Gastroesophageal sphincter (tissue), 4 donors: ENCODE measurements around the gene LAG3. TPM values are rescaled to one million over a fixed set of nuclear protein-coding genes. Genes with fewer than 3 reads are reported as not detected.

Experiments
- ATAC-seq: fragments of 150-250 bp; one replicate; pipeline ENCODE4 v1.9.1; 2016; ENCODE audit warnings: mild to moderate bottlenecking, moderate library complexity
- H3K27ac ChIP-seq, 4 donors: fragments of 200-600 bp; sonication (generic) in 3 of 4; 1 replicate in 3 of 4; 2 replicates in 1 of 4; pipeline ENCODE4 v1.5.1; 2016 to 2019
- H3K27me3 ChIP-seq: fragments of 200-600 bp; sonication (generic); one replicate; pipeline ENCODE4 v1.5.1; 2019
- H3K36me3 ChIP-seq, 2 donors: fragments of 200-600 bp; sonication (generic); one replicate each; pipeline ENCODE4 v1.5.1; 2019; ENCODE audit warnings: control low read depth in 1 of 2
- H3K4me1 ChIP-seq, 3 donors: fragments of 200-600 bp; sonication (generic); 1 replicate in 2 of 3; 2 replicates in 1 of 3; pipeline ENCODE4 v1.5.1; 2016 to 2019; ENCODE audit warnings: control low read depth in 2 of 3
- H3K4me3 ChIP-seq, 2 donors: fragments of 200-600 bp; sonication (generic); one replicate each; pipeline ENCODE4 v1.5.1; 2019; ENCODE audit warnings: mild to moderate bottlenecking in 1 of 2, moderate library complexity in 1 of 2
- H3K9me3 ChIP-seq, 3 donors: fragments of 200-600 bp; sonication (generic); one replicate each; pipeline ENCODE4 v1.5.1; 2017 to 2019; ENCODE audit warnings: control low read depth in 2 of 3
- CTCF ChIP-seq, 4 experiments: fragments of 200-600 bp in 2 of 4; fragments of 450-650 bp in 2 of 4; sonication (generic) in 1 of 4; IDR thresholded peaks; one replicate each; pipeline ENCODE4 v1.5.1; 2017 to 2019; ENCODE audit warnings: antibody characterized with exemption in 4 of 4, mild to moderate bottlenecking in 2 of 4, moderate library complexity in 2 of 4
- EP300 ChIP-seq: sonication (generic); formaldehyde crosslinking; IDR thresholded peaks from one replicate; pipeline ENCODE4 v1.6.1; 2017; ENCODE audit warnings: antibody characterized with exemption, mild to moderate bottlenecking
- POLR2A ChIP-seq, 2 donors: fragments of 450-650 bp; IDR thresholded peaks; one replicate each; pipeline ENCODE4 v1.6.1; 2017; ENCODE audit warnings: antibody characterized with exemption in 2 of 2, mild to moderate bottlenecking in 2 of 2, moderate library complexity in 1 of 2
- POLR2AphosphoS5 ChIP-seq: sonication (generic); formaldehyde crosslinking; IDR thresholded peaks from one replicate; pipeline ENCODE4 v1.6.1; 2017; ENCODE audit warnings: antibody characterized with exemption
- WGBS, 2 donors: methylation state at CpG; one replicate each; pipeline ENCODE4 v1.1.5; 2018; ENCODE audit warnings: low coverage in 1 of 2; 5-methylcytosine and 5-hydroxymethylcytosine counted together
- total RNA-seq, 4 donors: library from RNA; depleted of rRNA; stranded (reverse); fragments of >200 nt; gene quantifications; one replicate each; pipeline ENCODE4 v1.1.0, GENCODE V29; 2016

LAG3 gene
- total RNA-seq, 4 donors from 2014 or later = 0.30 to 3.0 (median 1.9) TPM

GRCh38 chr12:6768990-6769389, 3.3 kb upstream of the LAG3 start:
- 20 to 31% methylated on average over 2 to 4 of the region's 6 CpGs for WGBS, 2 donors
- H3K27me3 ChIP-seq = no peaks in the 10 kb centered on the region
- H3K9me3 ChIP-seq = no peaks in the 10 kb centered on the region
- TF ChIP-seq EP300 (no peak), CTCF (IDR thresholded peaks at IDR 0.05) (no peak), POLR2AphosphoS5 (no peak)
- H3K4me1 ChIP-seq = peaks cover 0 to 88% (median 51%) of the 10 kb centered on the region in 3 donors
- H3K4me3 ChIP-seq = peak overlapping the region; percentile 57 to 91
- H3K36me3 ChIP-seq = peaks cover 0 to 22% of the 10 kb centered on the region in 2 donors
- peak overlapping the region in 3 of 4 donors; percentile 97 to 99 (median 97) for H3K27ac ChIP-seq
- no peak for ATAC-seq

GRCh38 chr12:6769666-6770065, 2.7 kb upstream of the LAG3 start:
- peaks cover 0 to 85% (median 50%) of the 10 kb centered on the region in 3 donors for H3K4me1 ChIP-seq
- peak overlapping the region in 3 of 4 donors; percentile 97 to 99 (median 97) for H3K27ac ChIP-seq
- 33 to 40% methylated on average over 1 to 3 of the region's 4 CpGs for WGBS, 2 donors

GRCh38 chr12:6770094-6770493, 2.2 kb upstream of the LAG3 start:
- H3K27ac ChIP-seq = peak overlapping the region in 3 of 4 donors; percentile 97 to 99 (median 97)
- H3K27me3 ChIP-seq = no peaks in the 10 kb centered on the region
- WGBS, 2 donors = 60 to 73% methylated on average over 1 to 8 of the region's 12 CpGs
- TF ChIP-seq EP300 (no peak), POLR2AphosphoS5 (no peak), POLR2A (IDR thresholded peaks at IDR 0.05) (no peak), CTCF (IDR thresholded peaks at IDR 0.05) (no peak)
- H3K9me3 ChIP-seq = no peaks in the 10 kb centered on the region
- ATAC-seq = no peak
- peaks cover 0 to 22% of the 10 kb centered on the region in 2 donors for H3K36me3 ChIP-seq
- H3K4me3 ChIP-seq = no peak overlapping the region
- peaks cover 0 to 81% (median 46%) of the 10 kb centered on the region in 3 donors for H3K4me1 ChIP-seq

More at GRCh38 chr12:6769666-6770065, 2.7 kb upstream of the LAG3 start:
- no peaks in the 10 kb centered on the region for H3K27me3 ChIP-seq
- peaks cover 0 to 22% of the 10 kb centered on the region in 2 donors for H3K36me3 ChIP-seq
- ATAC-seq = no peak
- no peaks in the 10 kb centered on the region for H3K9me3 ChIP-seq
- H3K4me3 ChIP-seq = no peak overlapping the region
- TF ChIP-seq EP300 = no peak
- no peak for TF ChIP-seq POLR2AphosphoS5
- no peak for TF ChIP-seq POLR2A (IDR thresholded peaks at IDR 0.05)
- no peak for TF ChIP-seq CTCF (IDR thresholded peaks at IDR 0.05)

GRCh38 chr12:6770600-6770999, 1.7 kb upstream of the LAG3 start:
- H3K9me3 ChIP-seq = no peaks in the 10 kb centered on the region
- peaks cover 0 to 26% of the 10 kb centered on the region in 2 donors for H3K36me3 ChIP-seq
- H3K27me3 ChIP-seq = no peaks in the 10 kb centered on the region
- no peak overlapping the region for H3K4me3 ChIP-seq
- peaks cover 0 to 76% (median 44%) of the 10 kb centered on the region in 3 donors for H3K4me1 ChIP-seq
- no peak for TF ChIP-seq POLR2A (IDR thresholded peaks at IDR 0.05)
- no peak for TF ChIP-seq EP300
- no peak for TF ChIP-seq CTCF (IDR thresholded peaks at IDR 0.05)
- no peak for TF ChIP-seq POLR2AphosphoS5
- ATAC-seq = no peak
- H3K27ac ChIP-seq = peak overlapping the region in 3 of 4 donors; percentile 97 to 99 (median 97)
- WGBS, 2 donors = 62 to 66% methylated on average over 4 to 8 of the region's 10 CpGs

GRCh38 chr12:6771091-6771495, 1.2 kb upstream of the LAG3 start:
- Histone ChIP-seq H3K27ac (peak overlapping the region in 3 of 4 donors; percentile 97 to 99 (median 97)), H3K4me1 (peaks cover 0 to 72% (median 44%) of the 10 kb centered on the region in 3 donors), H3K9me3 (no peaks in the 10 kb centered on the region), H3K4me3 (no peak overlapping the region), H3K36me3 (peaks cover 0 to 26% of the 10 kb centered on the region in 2 donors), H3K27me3 (no peaks in the 10 kb centered on the region)
- TF ChIP-seq EP300 = no peak
- TF ChIP-seq POLR2A (IDR thresholded peaks at IDR 0.05) = no peak
- no peak for TF ChIP-seq POLR2AphosphoS5
- TF ChIP-seq CTCF (IDR thresholded peaks at IDR 0.05) = no peak
- 60% methylated on average over 1 of the region's 4 CpGs; no CpG with 5 or more reads in 1 of the 2 donors for WGBS, 2 donors
- ATAC-seq = no peak
